T1000 (cell line): ENCODE data around the gene BRSK1.

Experiments
- DNase-seq: peaks from one replicate; lab custom pipeline; 2025; ENCODE audit warnings: mixed read lengths; lab: John Stamatoyannopoulos, UW

BRSK1 gene

DNA sequence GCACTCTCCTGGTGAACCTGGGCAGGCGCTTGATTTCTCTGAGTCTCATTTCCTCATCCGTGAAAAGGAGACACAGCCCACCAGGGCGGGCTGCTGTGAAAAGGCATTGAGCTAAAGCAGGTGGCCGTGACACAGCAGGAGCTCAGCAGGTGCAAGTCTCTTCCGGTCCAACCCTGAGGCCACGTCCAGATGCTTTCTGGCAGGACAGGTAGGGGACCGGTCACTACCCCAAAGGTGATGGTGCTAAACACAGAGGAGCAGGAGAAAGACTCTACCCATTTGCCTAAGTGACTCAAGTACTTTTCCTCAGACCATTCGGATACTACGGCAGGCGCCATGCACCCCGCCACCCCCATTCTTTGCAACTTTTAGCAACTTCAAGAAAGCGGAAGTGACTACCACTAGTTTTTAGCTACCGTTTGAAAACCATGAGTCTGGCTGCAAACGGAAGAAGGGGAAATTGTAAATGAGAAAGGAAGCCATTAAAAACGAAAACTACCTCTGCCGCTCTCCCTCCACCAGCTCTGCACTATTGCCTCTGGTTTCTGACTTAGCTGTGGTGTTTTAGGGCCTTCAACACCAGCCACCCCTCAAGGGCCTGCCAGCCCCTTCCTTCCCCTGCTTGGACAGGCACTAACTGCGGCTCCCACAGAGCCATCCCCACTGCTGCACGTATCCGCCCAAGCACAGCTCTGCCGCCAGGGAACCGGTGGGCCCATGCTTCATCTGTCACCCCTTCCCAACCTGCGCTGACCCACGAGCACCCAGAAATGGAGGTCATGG is 29.8 kb upstream of the BRSK1 start:
- DNase-seq: no peak

GRCh38 chr19:55254625-55254977 is 29.2 kb upstream of the BRSK1 start:
- no peak for DNase-seq

DNA sequence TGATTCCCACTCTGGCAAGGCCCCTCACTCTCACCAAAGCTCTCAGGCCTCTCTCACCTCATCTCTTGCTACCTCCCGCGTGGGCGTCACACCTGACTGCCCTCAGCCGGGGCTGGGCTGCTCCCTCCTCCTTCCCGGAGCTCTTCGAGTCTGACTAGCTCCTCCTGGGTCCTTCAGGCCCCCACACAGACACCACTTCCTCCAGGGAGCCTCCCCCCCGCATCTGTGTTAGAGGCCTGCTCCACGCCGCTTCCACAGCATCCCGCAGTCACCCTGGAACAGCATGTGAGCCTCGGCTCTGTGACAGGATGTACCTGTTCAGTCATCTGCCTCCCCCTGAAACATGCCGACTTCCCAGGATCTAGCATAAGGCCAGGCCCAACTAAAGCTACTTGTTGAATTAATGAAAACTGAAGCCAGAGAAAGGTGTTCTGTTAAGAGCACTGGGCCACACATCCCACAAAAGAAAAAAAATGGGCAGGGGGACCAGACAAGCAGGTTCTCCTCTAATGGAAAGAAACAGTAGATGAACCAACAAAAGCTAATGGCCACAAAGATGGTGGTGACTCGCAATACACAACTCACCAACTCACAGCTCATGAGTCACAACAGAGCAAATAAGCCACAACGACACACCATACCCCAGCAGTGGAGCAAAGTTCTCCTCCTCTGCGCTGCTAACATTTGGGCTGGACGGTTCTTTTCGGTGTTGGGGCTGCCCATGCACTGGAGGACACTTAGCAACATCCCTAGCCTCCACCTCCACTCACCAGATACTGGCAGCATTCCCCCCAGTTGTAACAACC is 28.0 kb upstream of the BRSK1 start:
- no peak for DNase-seq

- DNase-seq: no peak
These were observed 27.0 kb upstream of the BRSK1 start for GRCh38 chr19:55256562-55257460.

GRCh38 chr19:55257461-55258420 is 26.1 kb upstream of the BRSK1 start:
- DNase-seq: no peak

- no peak for DNase-seq
These were observed 25.3 kb upstream of the BRSK1 start for GRCh38 chr19:55258476-55258827.

- DNase-seq: peak; percentile 98
These were observed 24.8 kb upstream of the BRSK1 start, which contains the start of gene PPP6R1 for GRCh38 chr19:55258828-55259539. Gene PPP6R1, minus strand, starts transcription at chr19:55259017. Its CDS starts 11,914 bp downstream, at chr19:55247103.

- no peak for DNase-seq
These were observed 24.1 kb upstream of the BRSK1 start for GRCh38 chr19:55259540-55260210.

DNA sequence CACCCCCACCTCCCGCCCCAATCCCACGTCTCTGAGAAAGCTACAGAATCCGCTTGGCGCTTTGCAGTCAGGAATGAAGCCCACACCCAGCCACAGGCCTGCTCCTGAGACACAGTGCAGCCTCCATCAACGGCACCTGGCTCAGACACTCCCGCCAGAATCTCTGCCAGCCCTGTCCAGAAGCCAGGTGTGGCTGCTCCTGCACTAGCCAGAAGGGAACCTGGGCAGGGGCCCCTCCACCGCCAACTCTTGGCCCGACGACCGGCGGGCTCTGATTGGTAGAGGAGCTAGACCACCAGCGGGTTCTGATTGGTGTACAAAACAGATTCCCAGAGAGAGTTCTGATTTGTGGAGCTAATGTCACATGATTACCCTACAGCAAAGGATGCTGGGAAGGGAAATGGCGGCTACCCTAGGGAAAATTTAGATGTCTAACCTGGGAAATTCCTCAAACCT is 22.1 kb upstream of the BRSK1 start:
- DNase-seq: no peak

GRCh38 chr19:55262359-55262758 is 21.4 kb upstream of the BRSK1 start:
- no peak for DNase-seq

DNA sequence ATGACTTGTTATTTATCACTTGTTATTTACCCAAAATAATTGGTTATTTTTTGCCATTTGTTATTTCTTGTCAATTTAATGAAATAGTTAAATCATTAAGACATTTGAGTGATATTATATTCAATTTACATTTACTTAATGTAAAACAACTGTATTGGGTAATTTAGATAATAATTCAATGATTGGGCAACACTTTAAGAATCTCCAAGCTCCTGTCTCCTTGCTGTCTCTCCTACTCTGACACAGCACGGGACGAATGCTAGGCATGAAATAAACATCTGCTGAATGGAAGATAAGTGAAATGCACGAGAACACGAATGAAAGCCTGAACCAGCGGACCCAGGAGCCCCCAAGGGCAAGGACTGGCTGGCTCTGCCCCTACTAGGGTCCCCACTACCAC is 19.3 kb upstream of the BRSK1 start:
- no peak for DNase-seq

DNA sequence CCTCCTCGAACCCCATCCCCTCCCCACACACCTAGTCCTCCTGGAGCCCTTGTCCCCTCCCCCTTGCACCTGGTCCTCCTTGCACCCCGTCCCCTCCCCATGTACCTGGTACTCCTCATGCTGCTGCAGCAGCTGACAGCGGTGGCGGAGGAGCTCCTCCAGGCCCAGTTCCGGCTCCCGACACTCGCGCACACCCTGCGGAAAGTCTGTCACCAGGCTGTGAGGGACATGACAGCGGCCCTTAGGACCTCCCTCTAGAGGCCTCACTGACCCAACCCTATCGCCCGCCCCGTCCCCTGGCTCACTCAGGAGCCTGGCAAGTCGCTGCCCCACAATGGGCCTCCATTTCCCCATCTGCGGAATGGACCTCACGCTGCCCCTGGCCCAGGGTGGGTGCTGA is 18.6 kb upstream of the BRSK1 start:
- DNase-seq: no peak

DNA sequence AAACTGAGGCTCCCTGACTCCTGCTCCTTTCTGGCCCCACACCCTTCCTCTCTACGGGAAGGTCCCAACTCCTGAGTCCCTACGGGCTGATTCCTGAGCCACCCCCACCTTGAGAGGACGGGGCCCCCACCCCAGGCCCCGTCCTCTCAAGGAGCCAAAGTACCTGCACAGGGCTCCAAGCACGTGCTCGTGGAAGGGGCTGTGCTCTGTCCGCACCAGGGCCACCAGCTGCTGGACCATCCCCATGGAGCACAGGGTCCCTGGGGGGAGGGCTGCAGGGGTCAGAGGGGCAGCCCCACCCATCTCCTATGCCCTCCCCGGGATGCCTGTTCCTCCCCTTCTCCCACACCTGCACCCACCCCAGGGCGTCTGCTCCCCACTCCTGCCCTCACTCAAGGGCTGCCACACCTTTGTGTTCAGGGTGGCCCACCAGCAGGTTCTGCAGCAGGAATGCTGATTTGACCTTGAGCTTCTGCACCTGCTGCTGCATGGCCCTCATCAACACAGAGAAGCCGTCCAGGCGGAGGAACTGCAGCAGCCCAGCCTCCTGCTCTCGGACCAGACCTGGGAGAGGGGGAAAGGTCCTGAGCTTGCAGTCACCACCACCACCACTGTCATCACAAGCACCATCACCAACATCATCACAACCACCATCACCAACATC is 17.9 kb upstream of the BRSK1 start:
- no peak for DNase-seq

DNA sequence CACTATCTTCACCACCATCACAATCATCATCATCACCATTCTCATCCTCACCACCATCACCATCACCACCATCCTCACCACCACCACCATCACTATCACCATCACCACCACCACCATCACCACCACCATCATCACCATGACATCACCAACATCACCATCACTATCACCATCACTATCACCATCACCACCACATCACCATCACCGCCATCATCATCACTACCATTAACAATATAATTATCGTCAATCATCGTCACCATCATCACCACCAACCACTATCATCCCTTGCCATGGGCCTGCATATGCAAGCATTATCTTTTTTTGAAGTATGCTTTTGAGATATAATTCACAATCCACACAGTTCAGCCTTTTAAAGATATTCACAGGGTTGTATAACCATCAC is 17.4 kb upstream of the BRSK1 start:
- no peak for DNase-seq

- DNase-seq: no peak
These were observed 17.0 kb upstream of the BRSK1 start for GRCh38 chr19:55266840-55267239.

- DNase-seq: no peak
These were observed 14.5 kb upstream of the BRSK1 start for GRCh38 chr19:55269299-55269698.

DNA sequence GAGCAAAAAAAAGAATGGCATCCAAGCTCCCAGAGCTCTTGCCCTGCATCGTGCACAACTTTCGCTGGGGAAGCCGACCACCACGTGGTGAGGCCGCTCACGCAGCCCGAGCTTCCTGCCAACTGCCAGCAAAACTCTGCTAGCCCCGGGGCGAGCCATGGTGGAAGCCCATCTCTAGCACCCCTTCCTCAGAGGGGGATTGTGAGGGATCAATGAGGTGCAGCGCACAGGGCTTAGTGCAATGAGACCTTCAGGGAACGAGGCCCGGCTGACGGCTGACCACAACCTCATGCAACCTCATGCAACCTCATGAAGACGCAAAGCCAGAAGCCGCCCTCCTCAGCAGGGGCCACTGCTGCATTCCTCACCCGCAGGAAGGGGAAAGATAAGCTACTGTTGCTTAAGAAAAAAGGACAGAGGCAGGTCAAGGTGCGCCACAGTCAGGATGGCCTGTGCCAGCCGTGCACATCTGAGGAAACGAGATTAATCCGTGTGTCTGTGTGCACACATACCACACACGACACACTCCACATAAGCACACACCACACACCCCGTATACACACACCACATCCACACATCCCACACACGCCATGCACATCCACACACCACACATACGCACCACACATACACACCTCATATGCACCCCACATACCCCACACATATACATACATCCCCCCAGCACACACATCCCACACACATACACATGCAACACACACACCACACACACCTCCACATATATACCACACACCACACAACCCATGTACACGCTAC is 13.4 kb upstream of the BRSK1 start:
- DNase-seq: no peak

DNA sequence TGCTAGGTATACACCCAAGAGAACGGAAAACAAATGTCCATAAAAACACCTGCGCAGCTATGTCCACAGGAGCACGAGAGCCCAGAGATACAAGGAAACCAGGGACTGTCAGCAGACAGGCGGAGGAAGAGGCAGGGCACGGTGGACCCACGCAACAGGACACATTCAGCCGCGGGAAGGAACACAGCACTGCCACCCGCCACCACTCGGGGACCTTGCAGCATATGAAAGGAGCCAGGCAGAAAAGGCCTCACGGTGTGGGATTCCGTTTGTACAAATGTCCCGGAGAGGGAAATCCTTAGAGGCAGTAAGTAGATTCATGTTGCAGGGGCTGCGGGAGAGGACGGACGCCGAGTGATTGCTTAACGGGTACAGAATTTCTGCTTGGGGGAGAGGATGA is 11.7 kb upstream of the BRSK1 start:
- DNase-seq: no peak
